H9 (cell line): ENCODE measurements around the gene FAM53B. TPM values are rescaled to one million over a fixed set of nuclear protein-coding genes. Genes with fewer than 3 reads are reported as not detected.

Source experiments
- DNase-seq: peaks from one replicate; pipeline ENCODE4 v3.0.0-alpha.2; 2017
- H2AFZ ChIP-seq: one replicate; pipeline ENCODE4 v1.6.1; 2013; ENCODE audit warnings: mild to moderate bottlenecking, low read length, control low read depth, moderate library complexity
- H2AK5ac ChIP-seq: 2 replicates; pipeline ENCODE4 v1.6.1; 2013; ENCODE audit warnings: low read length, control low read depth, mixed read lengths; ENCODE audit not compliant: insufficient read length
- H2BK120ac ChIP-seq: one replicate; pipeline ENCODE4 v1.6.1; 2013; ENCODE audit warnings: low read depth, mild to moderate bottlenecking, low read length, control low read depth, inconsistent platforms; ENCODE audit not compliant: poor library complexity, severe bottlenecking
- H2BK12ac ChIP-seq: 2 replicates; pipeline ENCODE4 v1.6.1; 2013; ENCODE audit warnings: low read length, control low read depth, mixed read lengths, low read depth; ENCODE audit not compliant: insufficient read length
- H2BK15ac ChIP-seq: 2 replicates; pipeline ENCODE4 v1.6.1; 2013; ENCODE audit warnings: low read depth, low read length, control low read depth
- H2BK20ac ChIP-seq: one replicate; pipeline ENCODE4 v1.6.1; 2013; ENCODE audit warnings: low read depth, mild to moderate bottlenecking, low read length, control low read depth, inconsistent platforms; ENCODE audit not compliant: poor library complexity, severe bottlenecking
- H2BK5ac ChIP-seq: 2 replicates; pipeline ENCODE4 v1.6.1; 2013; ENCODE audit warnings: low read length, control low read depth, mixed read lengths; ENCODE audit not compliant: insufficient read length
- H3K14ac ChIP-seq: 2 replicates; pipeline ENCODE4 v1.6.1; 2013; ENCODE audit warnings: low read length, control low read depth; ENCODE audit not compliant: insufficient read depth
- H3K18ac ChIP-seq: 2 replicates; pipeline ENCODE4 v1.6.1; 2013; ENCODE audit warnings: low read depth, mild to moderate bottlenecking, mixed read lengths, low read length, control low read depth; ENCODE audit not compliant: insufficient read length
- H3K23ac ChIP-seq: 2 replicates; pipeline ENCODE4 v1.6.1; 2013; ENCODE audit warnings: low read length, control low read depth, mixed read lengths, low read depth; ENCODE audit not compliant: insufficient read length
- H3K23me2 ChIP-seq: 2 replicates; pipeline ENCODE4 v1.6.1; 2013; ENCODE audit warnings: low read depth, mild to moderate bottlenecking, mixed read lengths, low read length, control low read depth; ENCODE audit not compliant: insufficient read length, poor library complexity, severe bottlenecking
- H3K27ac ChIP-seq: 2 replicates; pipeline ENCODE4 v1.5.1; 2013; ENCODE audit warnings: low read length, control low read depth, mixed read lengths, low read depth; ENCODE audit not compliant: insufficient read length
- H3K27me3 ChIP-seq: 2 replicates; pipeline ENCODE4 v1.6.1; 2013; ENCODE audit warnings: low read length, control low read depth, inconsistent platforms; ENCODE audit not compliant: insufficient read depth
- H3K4ac ChIP-seq: 2 replicates; pipeline ENCODE4 v1.6.1; 2013; ENCODE audit warnings: low read depth, mild to moderate bottlenecking, control low read depth, inconsistent platforms, low read length, moderate library complexity
- H3K4me1 ChIP-seq: 2 replicates; pipeline ENCODE4 v1.6.1; 2013; ENCODE audit warnings: low read length, control low read depth, inconsistent platforms; ENCODE audit not compliant: insufficient read depth
- H3K4me2 ChIP-seq: 2 replicates; pipeline ENCODE4 v1.6.1; 2013; ENCODE audit warnings: low read length, control low read depth, mixed read lengths; ENCODE audit not compliant: insufficient read length, insufficient read depth
- H3K56ac ChIP-seq: 2 replicates; pipeline ENCODE4 v1.6.1; 2013; ENCODE audit warnings: low read depth, mild to moderate bottlenecking, mixed read lengths, low read length, control low read depth; ENCODE audit not compliant: insufficient read length
- H3K79me1 ChIP-seq: 2 replicates; pipeline ENCODE4 v1.6.1; 2013; ENCODE audit warnings: low read depth, mild to moderate bottlenecking, moderate library complexity, low read length, control low read depth, inconsistent platforms; ENCODE audit not compliant: insufficient read depth, poor library complexity, severe bottlenecking
- H3K79me2 ChIP-seq: 2 replicates; pipeline ENCODE4 v1.6.1; 2013; ENCODE audit warnings: low read length, control low read depth, inconsistent platforms; ENCODE audit not compliant: insufficient read depth
- H3K9ac ChIP-seq: 2 replicates; pipeline ENCODE4 v1.6.1; 2013; ENCODE audit warnings: low read length, control low read depth, mixed read lengths; ENCODE audit not compliant: insufficient read length; ENCODE audit errors: extremely low read depth
- H3K9me3 ChIP-seq: one replicate; pipeline ENCODE4 v1.6.1; 2013; ENCODE audit warnings: low read depth, low read length, inconsistent platforms; ENCODE audit not compliant: control insufficient read depth
- H3T11ph ChIP-seq: one replicate; pipeline ENCODE4 v1.6.1; 2013; ENCODE audit warnings: mild to moderate bottlenecking, low read length, control low read depth, inconsistent platforms
- H4K20me1 ChIP-seq: one replicate; pipeline ENCODE4 v1.6.1; 2013; ENCODE audit not compliant: control insufficient read depth, insufficient read length, insufficient read depth
- H4K5ac ChIP-seq: 2 replicates; pipeline ENCODE4 v1.6.1; 2013; ENCODE audit warnings: low read depth, mild to moderate bottlenecking, mixed read lengths, low read length, control low read depth; ENCODE audit not compliant: insufficient read length
- H4K8ac ChIP-seq: replicated peaks from 2 replicates; pipeline ENCODE4 v1.6.1; 2013; ENCODE audit warnings: low read length, control low read depth, mixed read lengths, low read depth; ENCODE audit not compliant: insufficient read length
- H4K91ac ChIP-seq: 2 replicates; pipeline ENCODE4 v1.6.1; 2013; ENCODE audit warnings: low read depth, mild to moderate bottlenecking, moderate library complexity, mixed read lengths, low read length, control low read depth; ENCODE audit not compliant: insufficient read length
- H3K27ac Mint-ChIP-seq, 3 experiments: 2 replicates in 2 of 3; 3 replicates in 1 of 3; pipeline ENCODE4 v1.8.0; 2020 to 2021; ENCODE audit warnings: mixed read lengths in 3 of 3, mild to moderate bottlenecking in 1 of 3, moderate library complexity in 1 of 3
- H3K27me3 Mint-ChIP-seq: 2 replicates; pipeline ENCODE4 v1.8.0; 2021; ENCODE audit warnings: low read depth, mild to moderate bottlenecking, moderate library complexity, mixed read lengths
- H3K36me3 Mint-ChIP-seq, 3 experiments: 2 replicates in 2 of 3; 3 replicates in 1 of 3; pipeline ENCODE4 v1.8.0; 2020 to 2021; ENCODE audit warnings: low read depth in 3 of 3, mixed read lengths in 3 of 3; ENCODE audit not compliant: insufficient read depth in 1 of 3
- H3K4me1 Mint-ChIP-seq, 2 experiments: 2 replicates each; pipeline ENCODE4 v1.8.0; 2020; ENCODE audit warnings: mixed read lengths in 2 of 2
- H3K4me3 Mint-ChIP-seq, 2 experiments: 2 replicates in 1 of 2; 3 replicates in 1 of 2; pipeline ENCODE4 v1.8.0; 2020 to 2021; ENCODE audit warnings: mild to moderate bottlenecking in 2 of 2, mixed read lengths in 2 of 2, moderate library complexity in 1 of 2
- H3K9me3 Mint-ChIP-seq, 2 experiments: 2 replicates in 1 of 2; 3 replicates in 1 of 2; pipeline ENCODE4 v1.8.0; 2020; ENCODE audit warnings: mild to moderate bottlenecking in 2 of 2, mixed read lengths in 2 of 2, moderate library complexity in 1 of 2
- CTCF ChIP-seq: fragments of 200-600 bp; sonication (generic); conservative IDR thresholded peaks from 3 replicates; pipeline ENCODE4 v1.8.0; 2021; ENCODE audit warnings: antibody characterized with exemption, mild to moderate bottlenecking
- WGBS: extraction: QIAGEN DNeasy Blood & Tissue Kit; methylation state at CpG from one replicate; pipeline ENCODE4 v1.1.7; 2013; ENCODE audit warnings: missing lambda C conversion rate, low lambda C conversion rate, mixed read lengths; ENCODE audit not compliant: insufficient read length; ENCODE audit errors: extremely low coverage; 5-methylcytosine and 5-hydroxymethylcytosine counted together
- total RNA-seq: library from RNA; stranded (reverse); gene quantifications from 2 replicates; pipeline ENCODE4 v1.2.1, GENCODE V29; 2021

FAM53B gene
- total RNA-seq, 1 experiment from 2014 or later = 11.5 TPM

GRCh38 chr10:124644236-124644635 lies 99.9 kb downstream of the FAM53B start:
- DNase-seq = no peak
- Histone ChIP-seq H3K56ac (no peak overlapping the region), H3K23me2 (no peaks in the 10 kb centered on the region), H3K27me3 (no peaks in the 10 kb centered on the region), H4K8ac (no peak overlapping the region), H3K14ac (no peak overlapping the region), H3K4ac (no peak overlapping the region), H4K91ac (no peak overlapping the region), H3K23ac (no peak overlapping the region), H2BK20ac (no peak overlapping the region), H3K9ac (no peak overlapping the region), H2BK12ac (no peak overlapping the region), H2BK5ac (no peak overlapping the region), H2AK5ac (no peak overlapping the region), H2BK15ac (no peak overlapping the region), H2AFZ (no peak overlapping the region), H3K9me3 (no peaks in the 10 kb centered on the region), H3K79me1 (no peaks in the 10 kb centered on the region), H3K27ac (no peak overlapping the region), H4K20me1 (no peaks in the 10 kb centered on the region), H3K4me2 (no peak overlapping the region), H3K4me1 (no peaks in the 10 kb centered on the region; the same call in 1 of the 2 replicates), H3K79me2 (0 out of 2 replicates have a peak, but pooled peaks cover 3% of the 10 kb centered on the region), H4K5ac (no peak overlapping the region), H3T11ph (no peak overlapping the region), H2BK120ac (no peak overlapping the region), H3K18ac (no peak overlapping the region)
- Mint-ChIP-seq H3K9me3 (no peaks in the 10 kb centered on the region), H3K27me3 (no peaks in the 10 kb centered on the region), H3K4me1 (peaks cover 14 to 24% of the 10 kb centered on the region in 2 experiments), H3K4me3 (no peak overlapping the region), H3K27ac (peak overlapping the region in 2 of 3 experiments; percentile 70 to 72; a peak in 4 of 7 replicates), H3K36me3 (0 out of 7 replicates have a peak, but pooled peaks cover 0 to 2% (median 0%) of the 10 kb centered on the region in 3 experiments)
- WGBS = no CpG with 5 or more reads among the region's 4 CpGs
- no peak for TF ChIP-seq CTCF
